Heart right ventricle (tissue), 16 donors: Measurements from ENCODE around the gene OXNAD1. TPM values are rescaled to one million over a fixed set of nuclear protein-coding genes. Genes with fewer than 3 reads are reported as not detected.
A peak's percentile ranks its signal among the peaks of the same experiment; 100 is the strongest.

Experiments
- ATAC-seq, 8 donors: fragments of 200-7000 bp; cut with Tn5 transposase; one replicate each; pipeline ENCODE4 v1.9.1; 2020; ENCODE audit warnings: mild to moderate bottlenecking in 8 of 8, moderate library complexity in 8 of 8, moderate number of reproducible peaks in 1 of 8
- DNase-seq, 2 donors: peaks; one replicate each; pipeline ENCODE4 v3.0.0-alpha.2; 2020
- H3K27ac ChIP-seq, 10 donors: fragments of 200-600 bp; sonication (generic) in 2 of 10; one replicate each; pipeline versions ENCODE4 v1.5.0 to v1.8.0; 2020 to 2022; ENCODE audit warnings: mild to moderate bottlenecking in 3 of 10
- H3K27me3 ChIP-seq, 7 donors: fragments of 200-600 bp; one replicate each; pipeline ENCODE4 v1.8.0; 2021 to 2022; ENCODE audit warnings: mild to moderate bottlenecking in 2 of 7
- H3K36me3 ChIP-seq, 9 donors: fragments of 200-600 bp; sonication (generic) in 1 of 9; one replicate each; pipeline versions ENCODE4 v1.5.0 to v1.8.0; 2020 to 2022; ENCODE audit warnings: mild to moderate bottlenecking in 2 of 9
- H3K4me1 ChIP-seq, 9 donors: fragments of 200-600 bp; sonication (generic) in 1 of 9; one replicate each; pipeline versions ENCODE4 v1.5.0 to v1.8.0; 2020 to 2022; ENCODE audit warnings: mild to moderate bottlenecking in 4 of 9
- H3K4me3 ChIP-seq, 10 donors: fragments of 200-600 bp; sonication (generic) in 2 of 10; one replicate each; pipeline versions ENCODE4 v1.5.0 to v1.8.0; 2020 to 2022; ENCODE audit warnings: mild to moderate bottlenecking in 7 of 10, moderate library complexity in 2 of 10
- H3K9me3 ChIP-seq, 11 donors: fragments of 200-600 bp in 10 of 11; sonication (generic) in 2 of 11; one replicate each; pipeline versions ENCODE4 v1.5.0 to v1.8.0; 2013 to 2022; ENCODE audit warnings: mild to moderate bottlenecking in 2 of 11, control low read depth in 1 of 11, moderate library complexity in 1 of 11
- WGBS, 2 donors: extraction: QIAGEN DNeasy Blood & Tissue Kit; methylation state at CpG; one replicate each; pipeline ENCODE4 v1.1.7; 2013; ENCODE audit warnings: inconsistent platforms in 1 of 2; 5-methylcytosine and 5-hydroxymethylcytosine counted together
- intact Hi-C, 10 donors: fragments of 100-400 bp; cut with DNase I; formaldehyde crosslinking; loops; one replicate each; pipeline versions ENCODE4 v1.11.1 to v1.14.2; 2022
- polyA plus RNA-seq, 2 donors: library from polyadenylated mRNA; stranded (reverse); fragments of 200-250 nt; gene quantifications; one replicate each; pipeline ENCODE4 v1.2.3, GENCODE V29; 2013
- total RNA-seq, 10 donors: library from RNA; stranded (reverse); fragmentation: NEBNext Ultra II Directional in 3 of 10; extraction: Animal tissue kit (Norgen Biotek cat#: 25700) in 3 of 10; gene quantifications; one replicate each; pipeline versions ENCODE4 v1.2.1 to v1.2.4, GENCODE V29; 2021 to 2023
- TF ChIP-seq, protein P1 (sequence below), 9 donors: fragments of 200-600 bp; sonication (generic) in 2 of 9; IDR thresholded peaks; one replicate each; pipeline versions ENCODE4 v1.5.0 to v1.8.0; 2021 to 2022; ENCODE audit warnings: antibody characterized with exemption in 9 of 9, mild to moderate bottlenecking in 5 of 9, moderate library complexity in 1 of 9
- donor health status: Arrhythmogenic right ventricular cardiomyopathy.
- donor health status: ischemic (EF 13 %, LVEDD 7.1; RV severe dilation, severe dysfunction).
- donor health status: healthy with polysubstance abuse.
- donor health status: DM: no; HTN: yes; CAD: no.
- donor health status: DM: no; HTN: no; CAD: no.
- donor health status: ischemic (EF 25% LVEDD 6.9; RV normal size, moderate dysfunction).
- donor health status: ischemic (EF 25% LVEDD 5.7; RV mildly dilated, moderate dysfunction).
- donor health status: healthy.
- donor health status: DM: yes; HTN: yes; CAD: no.
- donor health status: Ischemic cardiomyopathy.
- donor health status: ischemic (EF 35%, LVEDD 5.7; RV mildly dilated, moderate dysfunction).
- donor health status: nonischemic (EF 11% LVEDD 7.7; RV severe dilation, severe dysfunction).
- donor health status: DM: yes; HTN: yes; CAD: no.
- donor health status: PGD.
- donor health status: ischemic (EF 29% LVEDD 5.4; RV normal size, mild dysfunction).
- donor health status: nonischemic (EF 23%, LVEDD 6.1; RV moderate dilation, normal function).

The OXNAD1 gene
- total and polyA plus RNA-seq, 12 donors: 4.2 to 22.8 (median 17.1) TPM

DNA sequence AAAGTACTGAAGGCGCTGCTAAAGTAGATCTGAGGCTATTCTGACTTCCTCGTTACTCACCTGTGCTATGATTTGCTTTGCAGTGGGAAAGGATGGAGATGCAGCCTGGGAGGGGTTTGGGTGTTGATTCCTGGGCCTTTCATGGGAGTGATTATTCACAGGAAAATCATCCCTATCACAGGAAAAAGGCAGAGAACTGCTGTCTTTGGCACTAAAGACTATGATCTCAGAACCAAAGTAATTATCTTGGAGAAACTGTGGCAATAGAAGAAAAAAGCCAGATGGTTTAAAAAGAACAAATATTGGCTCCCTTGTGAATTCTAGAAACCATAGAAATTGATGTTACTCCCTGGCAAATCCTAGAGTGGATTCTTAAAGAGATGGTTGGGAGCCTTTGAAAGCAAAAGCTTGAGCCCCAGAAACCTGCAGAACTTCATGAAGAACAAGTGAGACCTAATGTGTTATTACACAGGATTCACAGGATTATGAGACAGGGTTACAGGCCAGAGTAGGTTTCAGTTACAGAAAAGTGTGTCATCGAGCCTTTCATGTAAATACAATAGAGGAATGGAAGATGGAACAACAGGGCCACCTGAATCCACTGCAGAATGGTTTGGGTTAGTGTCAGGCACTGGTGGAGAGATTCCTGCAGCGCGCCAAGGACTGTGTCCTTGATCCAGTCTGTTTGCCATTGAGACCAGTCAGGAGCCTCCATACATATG lies 85.7 kb downstream of the OXNAD1 start:
- TF ChIP-seq, protein P1, sequence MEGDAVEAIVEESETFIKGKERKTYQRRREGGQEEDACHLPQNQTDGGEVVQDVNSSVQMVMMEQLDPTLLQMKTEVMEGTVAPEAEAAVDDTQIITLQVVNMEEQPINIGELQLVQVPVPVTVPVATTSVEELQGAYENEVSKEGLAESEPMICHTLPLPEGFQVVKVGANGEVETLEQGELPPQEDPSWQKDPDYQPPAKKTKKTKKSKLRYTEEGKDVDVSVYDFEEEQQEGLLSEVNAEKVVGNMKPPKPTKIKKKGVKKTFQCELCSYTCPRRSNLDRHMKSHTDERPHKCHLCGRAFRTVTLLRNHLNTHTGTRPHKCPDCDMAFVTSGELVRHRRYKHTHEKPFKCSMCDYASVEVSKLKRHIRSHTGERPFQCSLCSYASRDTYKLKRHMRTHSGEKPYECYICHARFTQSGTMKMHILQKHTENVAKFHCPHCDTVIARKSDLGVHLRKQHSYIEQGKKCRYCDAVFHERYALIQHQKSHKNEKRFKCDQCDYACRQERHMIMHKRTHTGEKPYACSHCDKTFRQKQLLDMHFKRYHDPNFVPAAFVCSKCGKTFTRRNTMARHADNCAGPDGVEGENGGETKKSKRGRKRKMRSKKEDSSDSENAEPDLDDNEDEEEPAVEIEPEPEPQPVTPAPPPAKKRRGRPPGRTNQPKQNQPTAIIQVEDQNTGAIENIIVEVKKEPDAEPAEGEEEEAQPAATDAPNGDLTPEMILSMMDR (IDR thresholded peaks at IDR 0.05): no peak
- intact Hi-C loops: no loop called here
- Histone ChIP-seq H3K9me3 (no peaks in the 10 kb centered on the region), H3K36me3 (peaks cover 0 to 82% (median 0%) of the 10 kb centered on the region in 9 donors), H3K4me1 (peaks cover 0 to 17% (median 10%) of the 10 kb centered on the region in 9 donors), H3K4me3 (no peak overlapping the region), H3K27ac (peak overlapping the region in 3 of 10 donors; percentile 3 to 47 (median 12)), H3K27me3 (no peaks in the 10 kb centered on the region)
- ATAC-seq: peak in 1 of 8 donors; percentile 24
- DNase-seq: no peak
- 91% methylated on average over 5 of the region's 5 CpGs for WGBS, 2 donors

DNA sequence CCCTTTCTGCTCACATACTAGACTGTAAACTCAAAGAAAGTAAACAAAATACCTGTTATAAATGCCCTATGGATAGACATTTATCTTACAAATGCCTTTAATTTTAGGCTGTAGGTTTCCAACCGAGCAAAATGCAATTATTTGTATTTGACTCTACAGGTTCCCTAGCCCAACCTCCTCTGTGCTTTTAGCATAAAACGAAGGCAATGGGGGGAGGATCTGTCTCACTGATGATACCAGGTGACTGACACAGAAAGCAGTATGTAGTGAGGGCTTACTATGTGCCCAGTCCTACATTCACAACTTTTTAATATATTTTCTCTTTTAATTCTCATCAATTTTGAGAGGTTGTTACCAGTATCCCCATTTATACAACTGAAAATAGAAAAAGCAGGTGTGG lies 87.4 kb downstream of the OXNAD1 start:
- DNase-seq (no peak), ATAC-seq (no peak)
- no peaks in the 10 kb centered on the region for H3K27me3 ChIP-seq
- H3K4me3 ChIP-seq: no peak overlapping the region
- H3K9me3 ChIP-seq: no peaks in the 10 kb centered on the region
- peaks cover 0 to 27% (median 14%) of the 10 kb centered on the region in 9 donors for H3K4me1 ChIP-seq
- WGBS, 2 donors: 83 to 85% methylated on average over 2 of the region's 2 CpGs
- peaks cover 0 to 83% (median 0%) of the 10 kb centered on the region in 9 donors for H3K36me3 ChIP-seq
- TF ChIP-seq, protein P1 (IDR thresholded peaks at IDR 0.05): no peak
- H3K27ac ChIP-seq: no peak overlapping the region
- intact Hi-C loops: no loop called here

- 96 to 100% methylated on average over 3 of the region's 3 CpGs for WGBS, 2 donors
Measured at GRCh38 chr3:16354291-16354690, 89.3 kb downstream of the OXNAD1 start.

More at GRCh38 chr3:16354291-16354690, 89.3 kb downstream of the OXNAD1 start:
- intact Hi-C loops: no loop called here
- no peaks in the 10 kb centered on the region for H3K27me3 ChIP-seq
- TF ChIP-seq, protein P1 (IDR thresholded peaks at IDR 0.05): no peak
- no peak overlapping the region for H3K4me3 ChIP-seq
- H3K27ac ChIP-seq: no peak overlapping the region
- H3K9me3 ChIP-seq: peaks cover 0 to under 1% (median 0%) of the 10 kb centered on the region in 11 donors
- H3K4me1 ChIP-seq: peaks cover 0 to 44% (median 27%) of the 10 kb centered on the region in 9 donors
- no peak for ATAC-seq
- H3K36me3 ChIP-seq: peaks cover 0 to 74% (median 0%) of the 10 kb centered on the region in 9 donors
- DNase-seq: no peak

Other genes starting within 250 kb of the OXNAD1 start
- gene GALNT15, start 90.5 kb upstream of the OXNAD1 start, total RNA-seq: 10 to 100 TPM in 2 of 10 donors, 1 to 10 TPM in 6, under 1 TPM in 2; 0.55 to 30.5 (median 2.6) TPM
- 10 to 100 TPM in 1 of 2 donors, 1 to 10 TPM in 1; 8.0 to 10.9 TPM for gene GALNT15, start 90.5 kb upstream of the OXNAD1 start, polyA plus RNA-seq
- gene DPH3, start 269 bp upstream of the OXNAD1 start, total RNA-seq: 10 to 100 TPM; 15.5 to 24.5 (median 18.7) TPM
- 10 to 100 TPM in 1 of 2 donors, 1 to 10 TPM in 1; 5.5 to 22.1 TPM for gene DPH3, start 269 bp upstream of the OXNAD1 start, polyA plus RNA-seq
- gene RFTN1, start 248.5 kb downstream of the OXNAD1 start, total RNA-seq: 10 to 100 TPM; 17.4 to 32.2 (median 24.0) TPM
- gene RFTN1, start 248.5 kb downstream of the OXNAD1 start, polyA plus RNA-seq: 10 to 100 TPM; 20.5 to 25.9 TPM